K562 (cell line): ENCODE measurements around the gene GPR176. TPM values are rescaled to one million over a fixed set of nuclear protein-coding genes. Genes with fewer than 3 reads are reported as not detected.

Experiments
- BHLHE40 ChIP-seq: IDR thresholded peaks from 2 replicates; pipeline ENCODE4 v1.6.1; 2011; ENCODE audit warnings: low read length, improper control_type of control experiment
- CBX2 ChIP-seq: fragments of 200-600 bp; sonication (generic); IDR thresholded peaks from one replicate; pipeline ENCODE4 v1.6.1; 2012; ENCODE audit warnings: mild to moderate bottlenecking, low read length, inconsistent platforms; ENCODE audit not compliant: insufficient read depth, poor library complexity, severe bottlenecking
- CTBP1 ChIP-seq: fragments of 450-650 bp; IDR thresholded peaks from 2 replicates; pipeline ENCODE4 v1.6.1; 2016; ENCODE audit warnings: borderline replicate concordance
- ETS2 ChIP-seq: IDR thresholded peaks from 2 replicates; pipeline ENCODE4 v1.6.1; 2016; ENCODE audit warnings: borderline replicate concordance, missing genetic modification characterization, mild to moderate bottlenecking, moderate library complexity, missing compliant biosample characterization; ENCODE audit not compliant: poor library complexity, severe bottlenecking
- NONO ChIP-seq, 2 experiments: fragments of 200-400 bp in 1 of 2; fragments of 450-650 bp in 1 of 2; formaldehyde crosslinking in 1 of 2; IDR thresholded peaks; 2 replicates each; pipeline ENCODE4 v1.6.1; 2017; ENCODE audit warnings: low read depth in 2 of 2, mild to moderate bottlenecking in 2 of 2, moderate library complexity in 2 of 2, low read length in 1 of 2
- NRF1 ChIP-seq, 2 experiments: fragments of 450-650 bp; IDR thresholded peaks in 1 of 2; conservative IDR thresholded peaks in 1 of 2; 2 replicates each; pipeline ENCODE4 v1.6.1; 2014; ENCODE audit warnings: mild to moderate bottlenecking in 2 of 2
- PTBP1 ChIP-seq: fragments of 200-400 bp; formaldehyde crosslinking; IDR thresholded peaks from 2 replicates; pipeline ENCODE4 v1.6.1; 2017; ENCODE audit warnings: low read depth, low read length
- SREBF1 ChIP-seq: fragments of 150-350 bp; IDR thresholded peaks from 2 replicates; pipeline ENCODE4 v1.6.1; 2014; ENCODE audit warnings: antibody characterized with exemption, low read depth, low read length, borderline replicate concordance
- WHSC1 ChIP-seq: IDR thresholded peaks from one replicate; pipeline ENCODE4 v1.6.1; 2012; ENCODE audit warnings: low read length, control low read depth, inconsistent platforms
- ZBTB7A ChIP-seq: IDR thresholded peaks from 2 replicates; pipeline ENCODE4 v1.6.1; 2011; ENCODE audit warnings: low read depth, mild to moderate bottlenecking, low read length, moderate library complexity, borderline replicate concordance; ENCODE audit not compliant: control insufficient read depth
- ZNF224 ChIP-seq: sonication (generic); formaldehyde crosslinking; IDR thresholded peaks from 2 replicates; pipeline ENCODE4 v1.8.0; 2022; ENCODE audit warnings: mild to moderate bottlenecking, missing genetic modification reagents
- polyA plus RNA-seq, 8 experiments: library from polyadenylated mRNA; depleted of rRNA in 4 of 8; stranded (reverse) in 5 of 8; unstranded in 3 of 8; fragments of >200 nt; fragmentation: Nextera tagmentation in 2 of 8; fragmentation: Illumina TruSeq in 1 of 8; extraction: Ambion mirVana in 2 of 8; extraction: Trizol in 1 of 8; gene quantifications; 2 replicates each; pipeline versions ENCODE4 v1.2.1 to v1.2.3, GENCODE V29; 2011 to 2014; ENCODE audit warnings: inconsistent platforms in 1 of 8, missing spikeins in 1 of 8
- total RNA-seq, 7 experiments: library from RNA; depleted of rRNA in 6 of 7; stranded (reverse); fragments of >200 nt in 6 of 7; fragmentation: Illumina TruSeq in 2 of 7; extraction: Trizol in 2 of 7; gene quantifications; 2 replicates each; pipeline versions ENCODE4 v1.2.1 to v1.2.3, GENCODE V29; 2011 to 2021; ENCODE audit warnings: low replicate concordance in 1 of 7
- TF ChIP-seq, protein P1 (sequence below): fragments of 450-650 bp; conservative IDR thresholded peaks from 2 replicates; pipeline ENCODE4 v1.6.1; 2016; ENCODE audit warnings: missing genetic modification characterization, low read depth, mild to moderate bottlenecking, missing compliant biosample characterization, moderate library complexity
- TF ChIP-seq, protein P2 (sequence below): sonication (generic); formaldehyde crosslinking; IDR thresholded peaks from 2 replicates; pipeline ENCODE4 v1.8.1; 2023; ENCODE audit warnings: mild to moderate bottlenecking, missing genetic modification reagents
- TF ChIP-seq, protein P3 (sequence below): fragments of 450-650 bp; IDR thresholded peaks from 2 replicates; pipeline ENCODE4 v1.6.1; 2016; ENCODE audit warnings: borderline replicate concordance
- TF ChIP-seq, protein P4 (sequence below): IDR thresholded peaks from 3 replicates; pipeline ENCODE4 v1.6.1; 2011; ENCODE audit warnings: borderline replicate concordance, mild to moderate bottlenecking, moderate library complexity; ENCODE audit not compliant: insufficient read length; ENCODE audit errors: extremely low read depth
- TF ChIP-seq, protein P5 (sequence below): fragments of 200-800 bp; sonication (Bioruptor generic); IDR thresholded peaks from 2 replicates; pipeline ENCODE4 v1.6.1; 2017; ENCODE audit warnings: missing genetic modification characterization, missing compliant biosample characterization

GPR176 gene
- total and polyA plus RNA-seq, 9 of the 15 experiments (the other 6 are each of a cell fraction or from before 2014, with no cell fraction given): 0.03 to 1.2 (median 0.76) TPM

DNA sequence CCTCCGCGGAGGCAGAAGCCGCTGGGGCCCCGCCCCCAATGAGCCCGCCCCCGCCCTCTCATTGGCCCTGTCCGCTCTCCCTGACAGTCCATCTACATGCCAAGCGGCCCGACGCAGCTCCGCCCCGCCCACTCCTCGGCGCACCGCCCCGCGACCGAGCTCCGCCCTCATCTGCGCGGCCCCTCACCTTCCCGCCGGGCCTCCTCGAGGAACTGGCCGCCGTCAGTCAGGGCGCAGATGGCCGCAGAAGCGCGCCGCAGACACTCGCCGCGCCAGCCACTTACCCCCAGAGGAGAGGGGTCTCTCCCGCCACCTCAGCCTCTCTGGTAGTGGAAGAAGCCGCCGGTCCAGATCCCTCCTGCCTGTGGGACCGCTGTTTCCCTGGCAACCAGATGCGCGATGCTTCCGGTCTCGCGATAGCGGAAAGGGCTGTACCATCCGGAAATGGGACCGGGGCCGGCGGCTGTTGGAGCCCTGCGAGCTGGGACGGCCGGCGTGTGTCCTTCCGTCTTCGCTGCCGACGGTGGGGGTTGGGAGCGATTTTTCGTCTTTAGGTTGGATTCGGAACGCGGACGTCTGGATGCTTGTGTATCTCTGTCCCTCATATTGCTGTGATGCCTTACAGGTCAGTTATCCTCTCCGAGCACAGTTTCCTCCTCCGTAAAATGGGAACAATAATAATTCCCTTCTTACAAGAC is 137.5 kb downstream of the GPR176 start, which contains the start of gene FSIP1 (continued):
- TF ChIP-seq, protein P1, sequence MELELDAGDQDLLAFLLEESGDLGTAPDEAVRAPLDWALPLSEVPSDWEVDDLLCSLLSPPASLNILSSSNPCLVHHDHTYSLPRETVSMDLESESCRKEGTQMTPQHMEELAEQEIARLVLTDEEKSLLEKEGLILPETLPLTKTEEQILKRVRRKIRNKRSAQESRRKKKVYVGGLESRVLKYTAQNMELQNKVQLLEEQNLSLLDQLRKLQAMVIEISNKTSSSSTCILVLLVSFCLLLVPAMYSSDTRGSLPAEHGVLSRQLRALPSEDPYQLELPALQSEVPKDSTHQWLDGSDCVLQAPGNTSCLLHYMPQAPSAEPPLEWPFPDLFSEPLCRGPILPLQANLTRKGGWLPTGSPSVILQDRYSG: no peak
- TF ChIP-seq CTBP1 (peak; percentile 94), ZBTB7A (peak; percentile 21; the same call in 1 of the 2 replicates), WHSC1 (no peak), NRF1 (conservative IDR thresholded peaks at IDR 0.05 in 1 of 2, IDR thresholded peaks at IDR 0.05 in 1 of 2) (peak; percentile 86 to 88), SREBF1 (peak; percentile 59; the same call in 1 of the 2 replicates), ZNF224 (CRISPR knock-in tag) (no peak), PTBP1 (no peak), CBX2 (no peak), NONO (IDR thresholded peaks at IDR 0.05; ENCODE audit: low read depth in 2 of 2, low read length in 1 of 2) (peak in 1 of 2 experiments; percentile 95; a peak in 2 of 4 replicates), BHLHE40 (peak; percentile 74), ETS2 (tag) (no peak)
- TF ChIP-seq, protein P2, sequence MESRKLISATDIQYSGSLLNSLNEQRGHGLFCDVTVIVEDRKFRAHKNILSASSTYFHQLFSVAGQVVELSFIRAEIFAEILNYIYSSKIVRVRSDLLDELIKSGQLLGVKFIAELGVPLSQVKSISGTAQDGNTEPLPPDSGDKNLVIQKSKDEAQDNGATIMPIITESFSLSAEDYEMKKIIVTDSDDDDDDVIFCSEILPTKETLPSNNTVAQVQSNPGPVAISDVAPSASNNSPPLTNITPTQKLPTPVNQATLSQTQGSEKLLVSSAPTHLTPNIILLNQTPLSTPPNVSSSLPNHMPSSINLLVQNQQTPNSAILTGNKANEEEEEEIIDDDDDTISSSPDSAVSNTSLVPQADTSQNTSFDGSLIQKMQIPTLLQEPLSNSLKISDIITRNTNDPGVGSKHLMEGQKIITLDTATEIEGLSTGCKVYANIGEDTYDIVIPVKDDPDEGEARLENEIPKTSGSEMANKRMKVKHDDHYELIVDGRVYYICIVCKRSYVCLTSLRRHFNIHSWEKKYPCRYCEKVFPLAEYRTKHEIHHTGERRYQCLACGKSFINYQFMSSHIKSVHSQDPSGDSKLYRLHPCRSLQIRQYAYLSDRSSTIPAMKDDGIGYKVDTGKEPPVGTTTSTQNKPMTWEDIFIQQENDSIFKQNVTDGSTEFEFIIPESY (CRISPR knock-in tag): no peak
- TF ChIP-seq, protein P3, sequence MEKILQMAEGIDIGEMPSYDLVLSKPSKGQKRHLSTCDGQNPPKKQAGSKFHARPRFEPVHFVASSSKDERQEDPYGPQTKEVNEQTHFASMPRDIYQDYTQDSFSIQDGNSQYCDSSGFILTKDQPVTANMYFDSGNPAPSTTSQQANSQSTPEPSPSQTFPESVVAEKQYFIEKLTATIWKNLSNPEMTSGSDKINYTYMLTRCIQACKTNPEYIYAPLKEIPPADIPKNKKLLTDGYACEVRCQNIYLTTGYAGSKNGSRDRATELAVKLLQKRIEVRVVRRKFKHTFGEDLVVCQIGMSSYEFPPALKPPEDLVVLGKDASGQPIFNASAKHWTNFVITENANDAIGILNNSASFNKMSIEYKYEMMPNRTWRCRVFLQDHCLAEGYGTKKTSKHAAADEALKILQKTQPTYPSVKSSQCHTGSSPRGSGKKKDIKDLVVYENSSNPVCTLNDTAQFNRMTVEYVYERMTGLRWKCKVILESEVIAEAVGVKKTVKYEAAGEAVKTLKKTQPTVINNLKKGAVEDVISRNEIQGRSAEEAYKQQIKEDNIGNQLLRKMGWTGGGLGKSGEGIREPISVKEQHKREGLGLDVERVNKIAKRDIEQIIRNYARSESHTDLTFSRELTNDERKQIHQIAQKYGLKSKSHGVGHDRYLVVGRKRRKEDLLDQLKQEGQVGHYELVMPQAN: peak; percentile 74
- TF ChIP-seq, protein P4, sequence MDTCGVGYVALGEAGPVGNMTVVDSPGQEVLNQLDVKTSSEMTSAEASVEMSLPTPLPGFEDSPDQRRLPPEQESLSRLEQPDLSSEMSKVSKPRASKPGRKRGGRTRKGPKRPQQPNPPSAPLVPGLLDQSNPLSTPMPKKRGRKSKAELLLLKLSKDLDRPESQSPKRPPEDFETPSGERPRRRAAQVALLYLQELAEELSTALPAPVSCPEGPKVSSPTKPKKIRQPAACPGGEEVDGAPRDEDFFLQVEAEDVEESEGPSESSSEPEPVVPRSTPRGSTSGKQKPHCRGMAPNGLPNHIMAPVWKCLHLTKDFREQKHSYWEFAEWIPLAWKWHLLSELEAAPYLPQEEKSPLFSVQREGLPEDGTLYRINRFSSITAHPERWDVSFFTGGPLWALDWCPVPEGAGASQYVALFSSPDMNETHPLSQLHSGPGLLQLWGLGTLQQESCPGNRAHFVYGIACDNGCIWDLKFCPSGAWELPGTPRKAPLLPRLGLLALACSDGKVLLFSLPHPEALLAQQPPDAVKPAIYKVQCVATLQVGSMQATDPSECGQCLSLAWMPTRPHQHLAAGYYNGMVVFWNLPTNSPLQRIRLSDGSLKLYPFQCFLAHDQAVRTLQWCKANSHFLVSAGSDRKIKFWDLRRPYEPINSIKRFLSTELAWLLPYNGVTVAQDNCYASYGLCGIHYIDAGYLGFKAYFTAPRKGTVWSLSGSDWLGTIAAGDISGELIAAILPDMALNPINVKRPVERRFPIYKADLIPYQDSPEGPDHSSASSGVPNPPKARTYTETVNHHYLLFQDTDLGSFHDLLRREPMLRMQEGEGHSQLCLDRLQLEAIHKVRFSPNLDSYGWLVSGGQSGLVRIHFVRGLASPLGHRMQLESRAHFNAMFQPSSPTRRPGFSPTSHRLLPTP: no peak
- TF ChIP-seq, protein P5, sequence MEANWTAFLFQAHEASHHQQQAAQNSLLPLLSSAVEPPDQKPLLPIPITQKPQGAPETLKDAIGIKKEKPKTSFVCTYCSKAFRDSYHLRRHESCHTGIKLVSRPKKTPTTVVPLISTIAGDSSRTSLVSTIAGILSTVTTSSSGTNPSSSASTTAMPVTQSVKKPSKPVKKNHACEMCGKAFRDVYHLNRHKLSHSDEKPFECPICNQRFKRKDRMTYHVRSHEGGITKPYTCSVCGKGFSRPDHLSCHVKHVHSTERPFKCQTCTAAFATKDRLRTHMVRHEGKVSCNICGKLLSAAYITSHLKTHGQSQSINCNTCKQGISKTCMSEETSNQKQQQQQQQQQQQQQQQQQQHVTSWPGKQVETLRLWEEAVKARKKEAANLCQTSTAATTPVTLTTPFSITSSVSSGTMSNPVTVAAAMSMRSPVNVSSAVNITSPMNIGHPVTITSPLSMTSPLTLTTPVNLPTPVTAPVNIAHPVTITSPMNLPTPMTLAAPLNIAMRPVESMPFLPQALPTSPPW: peak; percentile 31; the same call in 1 of the 2 replicates
